Measurements from ENCODE around the gene DNAJC8. TPM values are rescaled to one million over a fixed set of nuclear protein-coding genes. Genes with fewer than 3 reads are reported as not detected.

The DNAJC8 gene
- total and polyA plus RNA-seq, 10 of the 15 experiments (the other 5 are each of a cell fraction or from before 2014, with no cell fraction given): 91.2 to 296 (median 152) TPM

- peak; percentile 83 for TF ChIP-seq MEF2A (IDR thresholded peaks at IDR 0.05; ENCODE audit: insufficient read depth, low read depth, low read length)
- TF ChIP-seq ZNF217 (IDR thresholded peaks at IDR 0.05): peak; percentile 83; the same call in 1 of the 2 replicates
- TF ChIP-seq SMAD1 (IDR thresholded peaks at IDR 0.05; ENCODE audit: low read depth, partially characterized antibody): peak; percentile 75
- no peak for TF ChIP-seq NFYA (IDR thresholded peaks at IDR 0.05; ENCODE audit: borderline replicate concordance, low read depth, low read length)
- TF ChIP-seq ATF7 (IDR thresholded peaks at IDR 0.05; ENCODE audit: low read depth): peak; percentile 85
- no peak; the same call in 1 of the 2 replicates for TF ChIP-seq ESRRA (IDR thresholded peaks at IDR 0.05; ENCODE audit: low read length)
- peak; percentile 63; the same call in 1 of the 2 replicates for TF ChIP-seq SIN3A (IDR thresholded peaks at IDR 0.05; ENCODE audit: low read depth, low read length)
- TF ChIP-seq, protein P1, sequence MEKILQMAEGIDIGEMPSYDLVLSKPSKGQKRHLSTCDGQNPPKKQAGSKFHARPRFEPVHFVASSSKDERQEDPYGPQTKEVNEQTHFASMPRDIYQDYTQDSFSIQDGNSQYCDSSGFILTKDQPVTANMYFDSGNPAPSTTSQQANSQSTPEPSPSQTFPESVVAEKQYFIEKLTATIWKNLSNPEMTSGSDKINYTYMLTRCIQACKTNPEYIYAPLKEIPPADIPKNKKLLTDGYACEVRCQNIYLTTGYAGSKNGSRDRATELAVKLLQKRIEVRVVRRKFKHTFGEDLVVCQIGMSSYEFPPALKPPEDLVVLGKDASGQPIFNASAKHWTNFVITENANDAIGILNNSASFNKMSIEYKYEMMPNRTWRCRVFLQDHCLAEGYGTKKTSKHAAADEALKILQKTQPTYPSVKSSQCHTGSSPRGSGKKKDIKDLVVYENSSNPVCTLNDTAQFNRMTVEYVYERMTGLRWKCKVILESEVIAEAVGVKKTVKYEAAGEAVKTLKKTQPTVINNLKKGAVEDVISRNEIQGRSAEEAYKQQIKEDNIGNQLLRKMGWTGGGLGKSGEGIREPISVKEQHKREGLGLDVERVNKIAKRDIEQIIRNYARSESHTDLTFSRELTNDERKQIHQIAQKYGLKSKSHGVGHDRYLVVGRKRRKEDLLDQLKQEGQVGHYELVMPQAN (conservative IDR thresholded peaks at IDR 0.05): peak; percentile 57
- TF ChIP-seq CUX1 (IDR thresholded peaks at IDR 0.05; ENCODE audit: insufficient replicate concordance, low read depth, low read length): peak; percentile 85
- peak in 1 of 2 experiments; percentile 68; a peak in 1 of 3 replicates for TF ChIP-seq EGR1 (IDR thresholded peaks at IDR 0.05; ENCODE audit: borderline replicate concordance in 1 of 2, low read depth in 2 of 2, low read length in 2 of 2)
- peak; percentile 93 for TF ChIP-seq TBL1XR1 (IDR thresholded peaks at IDR 0.05; ENCODE audit: low read depth, low read length)
- peak; percentile 47 for TF ChIP-seq RELA (IDR thresholded peaks at IDR 0.05; ENCODE audit: borderline replicate concordance, partially characterized antibody)
- TF ChIP-seq, protein P2, sequence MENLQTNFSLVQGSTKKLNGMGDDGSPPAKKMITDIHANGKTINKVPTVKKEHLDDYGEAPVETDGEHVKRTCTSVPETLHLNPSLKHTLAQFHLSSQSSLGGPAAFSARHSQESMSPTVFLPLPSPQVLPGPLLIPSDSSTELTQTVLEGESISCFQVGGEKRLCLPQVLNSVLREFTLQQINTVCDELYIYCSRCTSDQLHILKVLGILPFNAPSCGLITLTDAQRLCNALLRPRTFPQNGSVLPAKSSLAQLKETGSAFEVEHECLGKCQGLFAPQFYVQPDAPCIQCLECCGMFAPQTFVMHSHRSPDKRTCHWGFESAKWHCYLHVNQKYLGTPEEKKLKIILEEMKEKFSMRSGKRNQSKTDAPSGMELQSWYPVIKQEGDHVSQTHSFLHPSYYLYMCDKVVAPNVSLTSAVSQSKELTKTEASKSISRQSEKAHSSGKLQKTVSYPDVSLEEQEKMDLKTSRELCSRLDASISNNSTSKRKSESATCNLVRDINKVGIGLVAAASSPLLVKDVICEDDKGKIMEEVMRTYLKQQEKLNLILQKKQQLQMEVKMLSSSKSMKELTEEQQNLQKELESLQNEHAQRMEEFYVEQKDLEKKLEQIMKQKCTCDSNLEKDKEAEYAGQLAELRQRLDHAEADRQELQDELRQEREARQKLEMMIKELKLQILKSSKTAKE (IDR thresholded peaks at IDR 0.05; ENCODE audit: low read depth, poor library complexity, severe bottlenecking): peak; percentile 95
- TF ChIP-seq, protein P3, sequence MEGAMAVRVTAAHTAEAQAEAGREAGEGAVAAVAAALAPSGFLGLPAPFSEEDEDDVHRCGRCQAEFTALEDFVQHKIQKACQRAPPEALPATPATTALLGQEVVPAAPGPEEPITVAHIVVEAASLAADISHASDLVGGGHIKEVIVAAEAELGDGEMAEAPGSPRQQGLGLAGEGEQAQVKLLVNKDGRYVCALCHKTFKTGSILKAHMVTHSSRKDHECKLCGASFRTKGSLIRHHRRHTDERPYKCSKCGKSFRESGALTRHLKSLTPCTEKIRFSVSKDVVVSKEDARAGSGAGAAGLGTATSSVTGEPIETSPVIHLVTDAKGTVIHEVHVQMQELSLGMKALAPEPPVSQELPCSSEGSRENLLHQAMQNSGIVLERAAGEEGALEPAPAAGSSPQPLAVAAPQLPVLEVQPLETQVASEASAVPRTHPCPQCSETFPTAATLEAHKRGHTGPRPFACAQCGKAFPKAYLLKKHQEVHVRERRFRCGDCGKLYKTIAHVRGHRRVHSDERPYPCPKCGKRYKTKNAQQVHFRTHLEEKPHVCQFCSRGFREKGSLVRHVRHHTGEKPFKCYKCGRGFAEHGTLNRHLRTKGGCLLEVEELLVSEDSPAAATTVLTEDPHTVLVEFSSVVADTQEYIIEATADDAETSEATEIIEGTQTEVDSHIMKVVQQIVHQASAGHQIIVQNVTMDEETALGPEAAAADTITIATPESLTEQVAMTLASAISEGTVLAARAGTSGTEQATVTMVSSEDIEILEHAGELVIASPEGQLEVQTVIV (IDR thresholded peaks at IDR 0.05; ENCODE audit: borderline replicate concordance, partially characterized antibody): no peak
- TF ChIP-seq BACH1 (IDR thresholded peaks at IDR 0.05; ENCODE audit: borderline replicate concordance): peak; percentile 85; the same call in 1 of the 2 replicates
- TF ChIP-seq STAT3 (IDR thresholded peaks at IDR 0.05; ENCODE audit: low read depth, low read length): 0 out of 2 replicates have a peak, but pooled peaks have one; percentile 28
Observed at GRCh38 chr1:28172713-28173150, 60.1 kb downstream of the DNAJC8 start (continued).

Data from GM12878 (cell line).